Retinal pigment epithelial cell (primary cell): ENCODE measurements around the gene WDR5.

Source experiments
- DNase-seq: peaks from one replicate; pipeline ENCODE4 v3.0.0-alpha.2; 2010; ENCODE audit warnings: low read depth
- H3K4me3 ChIP-seq: 2 replicates; pipeline ENCODE4 v1.5.1; 2011; ENCODE audit warnings: mild to moderate bottlenecking, low read length, control low read depth, moderate library complexity
- CTCF ChIP-seq: conservative IDR thresholded peaks from 2 replicates; pipeline ENCODE4 v1.5.1; 2011; ENCODE audit warnings: low read depth, low read length, control low read depth, inconsistent platforms

Gene WDR5

DNA sequence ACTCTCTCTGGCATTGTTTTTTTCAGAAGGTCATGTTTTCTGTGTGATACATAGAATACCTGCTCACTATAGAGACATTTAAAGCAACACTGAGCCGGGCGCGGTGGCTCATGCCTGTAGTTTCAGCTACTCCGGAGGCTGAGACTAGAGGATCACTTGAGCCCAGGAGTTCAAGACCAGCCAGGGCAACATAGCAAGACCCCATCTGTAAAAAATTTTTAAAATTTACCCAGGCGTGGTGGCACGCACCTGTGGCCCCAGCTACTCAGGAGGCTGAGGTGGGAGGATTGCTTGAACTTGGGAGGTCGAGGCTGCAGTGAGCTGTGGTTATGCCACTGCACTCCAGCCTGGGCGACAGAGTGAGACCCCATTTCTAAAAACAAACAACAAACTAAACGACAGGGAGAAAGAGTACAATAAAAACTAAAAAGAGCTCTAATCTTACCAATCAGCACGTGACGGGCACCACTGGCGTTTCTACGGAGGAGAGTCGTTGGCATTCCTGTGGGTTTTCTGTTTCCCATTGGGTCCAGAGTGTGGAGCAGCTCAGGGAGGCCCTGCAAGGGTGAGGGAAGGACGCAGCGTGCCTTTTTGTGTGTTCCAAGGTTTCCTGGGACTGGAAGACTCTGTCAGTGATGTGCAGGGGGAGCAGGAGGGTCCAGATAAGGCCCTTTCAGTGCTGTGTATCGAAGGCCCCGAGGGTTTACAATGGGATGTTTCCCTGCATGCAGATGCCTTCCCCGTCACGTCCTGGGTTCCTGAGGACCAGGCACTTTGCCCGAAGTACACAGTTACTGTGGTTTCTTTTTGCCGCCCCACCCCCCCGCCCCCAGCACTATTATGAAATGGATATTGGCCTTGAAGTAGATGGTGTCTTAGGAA is 35.7 kb downstream of the WDR5 start:
- no peak overlapping the region for H3K4me3 ChIP-seq
- no peak for TF ChIP-seq CTCF
- DNase-seq: no peak

DNA sequence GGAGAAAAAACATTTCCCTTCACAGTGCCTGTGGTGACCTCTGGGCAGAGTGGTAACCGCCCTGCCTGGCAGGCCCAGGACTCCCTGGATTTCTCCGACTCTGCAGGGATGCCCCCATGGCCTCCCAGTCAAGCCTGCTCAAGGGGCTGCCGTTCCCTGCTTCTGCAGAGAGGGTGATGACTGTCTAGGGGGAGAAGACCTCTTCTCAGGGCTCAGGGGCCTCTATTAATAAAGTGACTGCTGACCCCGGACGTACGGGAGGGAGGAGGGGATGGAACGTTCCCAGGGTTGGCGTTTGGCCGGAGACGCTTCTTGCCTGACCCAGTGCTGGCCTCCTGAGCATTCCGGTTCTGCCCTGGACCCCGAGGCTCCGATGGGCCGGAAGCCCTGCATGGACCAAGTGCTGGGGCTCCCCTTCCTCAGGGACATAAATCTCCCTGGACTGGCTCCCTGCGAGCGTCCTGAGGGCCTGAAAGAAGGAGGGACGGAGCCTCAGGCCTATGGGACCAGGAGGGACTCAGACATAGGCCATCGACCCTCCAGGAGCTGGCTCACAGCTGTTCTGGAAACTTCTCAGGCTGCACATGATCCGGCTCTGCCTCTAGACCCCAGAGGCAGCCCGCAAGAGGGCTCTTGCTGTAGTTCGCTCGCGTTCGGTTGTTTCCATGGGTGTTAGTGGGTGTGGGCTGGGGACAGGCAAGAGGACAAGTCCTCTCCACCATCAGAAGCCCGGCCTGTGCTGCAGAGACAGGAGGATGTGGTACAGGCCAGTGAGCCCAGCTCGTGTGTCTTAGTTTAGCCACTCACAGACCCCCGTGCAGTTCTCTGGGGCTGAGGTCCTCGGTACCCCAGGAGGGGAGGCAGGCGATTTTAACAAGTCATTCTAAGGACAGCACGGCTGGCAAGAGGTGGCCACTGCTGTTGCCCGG is 36.6 kb downstream of the WDR5 start:
- TF ChIP-seq CTCF: no peak
- DNase-seq: no peak
- H3K4me3 ChIP-seq: no peak overlapping the region

- H3K4me3 ChIP-seq: no peak overlapping the region
- no peak for TF ChIP-seq CTCF
- no peak for DNase-seq
Measured at GRCh38 chr9:134173127-134174072, 37.5 kb downstream of the WDR5 start.

- DNase-seq: no peak
- no peak overlapping the region for H3K4me3 ChIP-seq
- no peak for TF ChIP-seq CTCF
Measured at GRCh38 chr9:134174073-134174449, 38.2 kb downstream of the WDR5 start.

DNA sequence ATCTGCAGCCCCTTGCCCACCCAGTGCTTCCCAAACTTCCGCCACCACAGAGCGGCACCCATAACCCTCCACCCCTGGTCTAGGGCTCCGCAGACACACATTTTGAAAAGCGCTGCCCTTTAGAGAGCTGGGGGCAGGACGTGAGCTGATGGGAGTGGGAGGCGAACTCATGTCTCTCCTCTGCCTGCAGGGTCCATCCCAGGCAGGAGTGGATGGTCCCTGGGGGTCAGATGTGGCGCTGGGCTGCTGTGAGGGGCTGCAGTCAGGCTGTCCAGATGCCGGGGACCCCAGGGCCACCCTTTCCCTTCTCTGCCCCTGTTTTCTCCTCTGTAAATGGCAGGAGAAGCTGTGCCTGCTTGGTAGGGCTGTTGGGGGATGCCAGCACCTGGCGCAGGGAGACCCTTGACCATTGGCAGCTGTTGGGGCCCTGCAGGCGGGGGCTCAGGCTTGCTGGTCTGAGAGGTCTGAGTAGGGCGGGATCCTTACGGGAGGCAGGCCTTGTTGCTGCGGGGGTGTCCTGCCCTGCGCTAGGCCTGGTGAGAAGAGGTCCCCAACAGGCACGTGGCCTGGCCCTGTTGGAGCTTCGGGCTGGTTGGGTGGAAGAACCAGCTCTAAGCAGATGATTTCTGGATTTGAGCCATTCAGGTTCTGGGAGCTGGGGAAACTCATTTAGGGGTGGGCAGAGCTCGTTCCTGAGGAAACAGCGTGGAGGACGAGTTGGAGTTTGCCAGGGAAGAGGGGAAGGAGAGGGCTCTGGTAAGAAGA is 38.8 kb downstream of the WDR5 start:
- DNase-seq: no peak
- no peak for TF ChIP-seq CTCF
- no peak overlapping the region for H3K4me3 ChIP-seq

GRCh38 chr9:134175291-134175807 is 39.5 kb downstream of the WDR5 start:
- no peak for TF ChIP-seq CTCF
- H3K4me3 ChIP-seq: no peak overlapping the region
- no peak for DNase-seq
